Ovary (tissue), 9 donors: ENCODE data around the gene MAP7. TPM values are rescaled to one million over a fixed set of nuclear protein-coding genes. Genes with fewer than 3 reads are reported as not detected.

Experiments
- DNase-seq, 5 donors: peaks; one replicate each; pipeline ENCODE4 v3.0.0-alpha.2; 2019 to 2020
- H3K27ac ChIP-seq, 2 donors: fragments of 200-600 bp; one replicate each; pipeline versions ENCODE4 v1.5.1 to v1.8.0; 2019 to 2022
- H3K27me3 ChIP-seq: fragments of 200-600 bp; one replicate; pipeline ENCODE4 v1.8.0; 2022
- H3K36me3 ChIP-seq: fragments of 200-600 bp; sonication (generic); one replicate; pipeline ENCODE4 v1.5.1; 2019
- H3K4me1 ChIP-seq: one replicate; pipeline ENCODE4 v1.8.1; 2013; ENCODE audit warnings: mild to moderate bottlenecking, moderate library complexity; ENCODE audit not compliant: insufficient read depth
- H3K4me3 ChIP-seq: fragments of 200-600 bp; sonication (generic); one replicate; pipeline ENCODE4 v1.5.1; 2017
- H3K9me3 ChIP-seq, 2 donors: fragments of 200-600 bp in 1 of 2; sonication (generic) in 1 of 2; one replicate each; pipeline versions ENCODE4 v1.5.1 to v1.8.1; 2013 to 2019; ENCODE audit warnings: mild to moderate bottlenecking in 1 of 2, moderate library complexity in 1 of 2
- EP300 ChIP-seq: sonication (generic); formaldehyde crosslinking; IDR thresholded peaks from one replicate; pipeline ENCODE4 v1.6.1; 2017; ENCODE audit warnings: antibody characterized with exemption
- POLR2A ChIP-seq: fragments of 450-650 bp; IDR thresholded peaks from one replicate; pipeline ENCODE4 v1.6.1; 2017; ENCODE audit warnings: antibody characterized with exemption, mild to moderate bottlenecking, moderate library complexity
- WGBS, 3 donors: extraction: QIAGEN DNeasy Blood & Tissue Kit in 1 of 3; methylation state at CpG; one replicate each; pipeline versions ENCODE4 v1.1.5 to v1.1.7; 2013 to 2017; 5-methylcytosine and 5-hydroxymethylcytosine counted together
- intact Hi-C, 4 donors: fragments of 100-400 bp; cut with DNase I; formaldehyde crosslinking; loops; one replicate each; pipeline versions ENCODE4 v1.11.0 to v1.15.1; 2022 to 2023
- polyA plus RNA-seq, 2 donors: library from polyadenylated mRNA; stranded (reverse); fragments of 200-250 nt in 1 of 2; fragments of 350-450 nt in 1 of 2; fragmentation: Illumina TruSeq in 1 of 2; extraction: RNeasy Lipid Tissue Mini Kit (QIAGEN cat#74804) in 1 of 2; gene quantifications; one replicate each; pipeline ENCODE4 v1.2.3, GENCODE V29; 2013 to 2014
- total RNA-seq, 7 donors: library from RNA; depleted of rRNA in 2 of 7; stranded (reverse); fragments of >200 nt in 2 of 7; fragmentation: NEBNext Ultra II Directional in 3 of 7; extraction: Animal tissue kit (Norgen Biotek cat#: 25700) in 3 of 7; gene quantifications; one replicate each; pipeline versions ENCODE4 v1.1.0 to v1.2.4, GENCODE V29; 2016 to 2023
- TF ChIP-seq, protein P1 (sequence below), 3 donors: fragments of 450-650 bp in 2 of 3; fragments of 200-600 bp in 1 of 3; IDR thresholded peaks; one replicate each; pipeline versions ENCODE4 v1.5.1 to v1.8.0; 2016 to 2022; ENCODE audit warnings: antibody characterized with exemption in 3 of 3, mild to moderate bottlenecking in 1 of 3
- donor health status: DM: no; HTN: no; CAD: no; lungs with moderate emphysema.
- donor health status: DM: no; HTN: no; CAD: no.
- donor health status: Bipolar disorder and iron deficiency.
- donor health status: DM: yes; HTN: yes; CAD: no.
- donor health status: DM: no; HTN: no; CAD: no.
- donor health status: DM: yes; HTN: yes; CAD: no.

The MAP7 gene
- total and polyA plus RNA-seq, 9 donors: 1.2 to 13.0 (median 3.6) TPM

DNA sequence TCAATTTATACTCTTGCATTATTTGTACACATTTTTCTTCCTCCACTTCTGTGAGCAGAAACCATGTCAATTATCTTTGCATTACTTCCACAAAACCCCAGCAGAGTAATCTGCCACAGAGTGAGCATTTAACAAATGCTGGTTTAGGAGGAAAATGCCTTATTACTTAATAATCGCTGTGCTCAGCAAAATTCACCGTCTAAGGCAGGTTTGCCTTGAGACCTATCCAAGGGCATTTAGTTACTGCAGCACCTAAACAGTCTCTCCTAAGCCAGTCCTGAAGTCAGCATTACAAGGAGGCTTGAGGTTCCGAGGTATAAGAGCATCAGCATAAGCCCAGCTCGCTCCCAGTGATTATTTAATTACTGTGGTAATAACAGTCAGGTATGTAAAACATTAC is 28.3 kb downstream of the MAP7 start:
- 79 to 82% (median 79%) methylated on average over 4 of the region's 4 CpGs for WGBS, 3 donors
- H3K4me3 ChIP-seq: no peak overlapping the region
- H3K4me1 ChIP-seq: peaks cover 7% of the 10 kb centered on the region
- no peaks in the 10 kb centered on the region for H3K9me3 ChIP-seq
- DNase-seq: no peak
- H3K27me3 ChIP-seq: no peaks in the 10 kb centered on the region
- intact Hi-C loops: no loop called here
- H3K36me3 ChIP-seq: no peaks in the 10 kb centered on the region
- TF ChIP-seq POLR2A (no peak), EP300 (no peak)
- TF ChIP-seq, protein P1, sequence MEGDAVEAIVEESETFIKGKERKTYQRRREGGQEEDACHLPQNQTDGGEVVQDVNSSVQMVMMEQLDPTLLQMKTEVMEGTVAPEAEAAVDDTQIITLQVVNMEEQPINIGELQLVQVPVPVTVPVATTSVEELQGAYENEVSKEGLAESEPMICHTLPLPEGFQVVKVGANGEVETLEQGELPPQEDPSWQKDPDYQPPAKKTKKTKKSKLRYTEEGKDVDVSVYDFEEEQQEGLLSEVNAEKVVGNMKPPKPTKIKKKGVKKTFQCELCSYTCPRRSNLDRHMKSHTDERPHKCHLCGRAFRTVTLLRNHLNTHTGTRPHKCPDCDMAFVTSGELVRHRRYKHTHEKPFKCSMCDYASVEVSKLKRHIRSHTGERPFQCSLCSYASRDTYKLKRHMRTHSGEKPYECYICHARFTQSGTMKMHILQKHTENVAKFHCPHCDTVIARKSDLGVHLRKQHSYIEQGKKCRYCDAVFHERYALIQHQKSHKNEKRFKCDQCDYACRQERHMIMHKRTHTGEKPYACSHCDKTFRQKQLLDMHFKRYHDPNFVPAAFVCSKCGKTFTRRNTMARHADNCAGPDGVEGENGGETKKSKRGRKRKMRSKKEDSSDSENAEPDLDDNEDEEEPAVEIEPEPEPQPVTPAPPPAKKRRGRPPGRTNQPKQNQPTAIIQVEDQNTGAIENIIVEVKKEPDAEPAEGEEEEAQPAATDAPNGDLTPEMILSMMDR (IDR thresholded peaks at IDR 0.05): no peak
- H3K27ac ChIP-seq: no peak overlapping the region

DNA sequence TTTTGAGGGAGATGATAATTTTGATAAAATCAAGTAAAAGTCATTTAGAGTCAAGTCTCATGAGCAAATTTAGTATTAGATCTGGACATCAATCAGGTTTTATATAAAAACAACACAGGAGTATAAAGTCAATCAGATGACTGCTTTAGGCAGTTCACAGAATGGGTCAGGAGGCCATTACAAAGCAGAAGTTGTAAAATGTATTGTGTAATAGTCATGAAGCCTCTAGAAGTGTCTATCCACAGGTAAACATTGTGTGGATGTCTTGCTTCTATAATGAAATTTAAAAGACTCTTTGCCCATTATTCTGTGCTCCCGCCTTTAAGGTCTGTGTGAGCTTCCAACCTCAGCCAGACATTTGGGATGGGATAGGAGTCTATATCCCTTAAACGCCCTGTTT is 28.8 kb downstream of the MAP7 start:
- WGBS, 3 donors: 64 to 83% (median 81%) methylated on average over 2 of the region's 2 CpGs
- DNase-seq: no peak
- Histone ChIP-seq H3K27me3 (no peaks in the 10 kb centered on the region), H3K4me1 (peaks cover 4% of the 10 kb centered on the region), H3K4me3 (no peak overlapping the region), H3K27ac (no peak overlapping the region), H3K9me3 (no peaks in the 10 kb centered on the region), H3K36me3 (no peaks in the 10 kb centered on the region)
- intact Hi-C loops: no loop called here
- TF ChIP-seq EP300: no peak
- TF ChIP-seq, protein P1 (IDR thresholded peaks at IDR 0.05): no peak
- no peak for TF ChIP-seq POLR2A

DNA sequence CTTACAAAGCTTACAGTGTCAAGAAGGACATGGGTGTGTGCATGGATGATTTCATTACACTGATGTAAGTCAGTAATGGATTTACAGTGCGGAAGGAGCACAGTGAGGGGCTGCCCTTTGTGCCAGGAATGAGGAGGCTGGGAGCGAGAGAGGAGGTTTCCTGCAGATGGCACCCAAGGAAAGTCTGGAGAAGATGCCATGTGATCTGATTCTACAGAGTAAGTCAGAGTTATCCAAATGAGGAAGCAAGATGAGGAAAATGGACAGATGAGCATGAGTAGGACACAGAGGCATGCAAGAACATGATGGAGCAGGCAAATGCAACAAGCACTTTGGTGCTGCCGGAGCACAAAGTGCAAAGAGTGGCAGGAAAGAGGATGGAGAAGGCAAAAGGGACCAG is 29.7 kb downstream of the MAP7 start:
- no peaks in the 10 kb centered on the region for H3K36me3 ChIP-seq
- TF ChIP-seq POLR2A (no peak), EP300 (no peak)
- TF ChIP-seq, protein P1 (IDR thresholded peaks at IDR 0.05): no peak
- no peak overlapping the region for H3K4me3 ChIP-seq
- no peaks in the 10 kb centered on the region for H3K4me1 ChIP-seq
- H3K9me3 ChIP-seq: no peaks in the 10 kb centered on the region
- intact Hi-C loops: no loop called here
- WGBS, 3 donors: 93 to 96% (median 94%) methylated on average over 3 of the region's 3 CpGs
- no peaks in the 10 kb centered on the region for H3K27me3 ChIP-seq
- no peak for DNase-seq
- H3K27ac ChIP-seq: no peak overlapping the region

DNA sequence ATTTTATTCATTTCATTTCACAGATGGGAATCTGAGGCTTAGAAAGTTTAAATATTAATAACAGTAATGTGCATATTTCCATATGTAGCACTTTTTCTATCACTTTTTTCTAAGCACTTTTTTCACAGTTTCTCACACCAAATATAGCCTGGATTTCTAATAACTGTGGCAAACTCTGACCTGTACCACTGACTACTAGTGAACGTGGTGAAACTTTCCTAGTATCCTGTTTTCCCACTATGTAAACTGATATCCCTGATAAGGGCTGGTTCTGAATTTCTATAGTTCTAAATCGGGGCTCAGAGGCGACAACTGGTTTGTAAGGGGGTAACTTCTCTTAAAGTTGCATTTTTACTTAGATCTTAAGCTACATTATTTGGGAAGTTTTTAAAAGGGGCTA is 32.6 kb downstream of the MAP7 start:
- no peak for DNase-seq
- no peak for TF ChIP-seq EP300
- no peak for TF ChIP-seq POLR2A
- TF ChIP-seq, protein P1 (IDR thresholded peaks at IDR 0.05): no peak
- H3K27ac ChIP-seq: no peak overlapping the region
- WGBS, 3 donors: 81 to 83% (median 81%) methylated on average over 3 of the region's 3 CpGs
- H3K4me3 ChIP-seq: no peak overlapping the region
- no peaks in the 10 kb centered on the region for H3K4me1 ChIP-seq
- H3K27me3 ChIP-seq: no peaks in the 10 kb centered on the region
- no peaks in the 10 kb centered on the region for H3K9me3 ChIP-seq
- H3K36me3 ChIP-seq: no peaks in the 10 kb centered on the region
- intact Hi-C loops: no loop called here

DNA sequence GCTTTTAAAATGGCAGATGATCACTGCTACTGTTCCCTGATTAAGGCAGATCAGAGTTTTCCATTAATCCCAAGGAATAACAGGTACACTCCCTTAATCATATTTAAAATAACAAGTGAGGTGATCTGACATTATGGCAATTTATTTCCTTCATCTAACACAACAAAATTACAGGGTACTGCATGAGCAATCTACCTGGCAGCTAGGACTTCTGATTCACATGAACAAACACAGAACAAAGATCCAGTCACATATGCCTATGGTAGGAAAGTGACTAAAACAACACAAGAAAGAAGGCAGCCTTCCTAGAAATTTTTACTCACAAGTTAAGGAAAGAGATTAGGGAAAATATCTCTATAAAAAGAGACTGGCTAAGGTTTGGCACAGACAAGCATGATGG is 33.2 kb downstream of the MAP7 start:
- intact Hi-C loops: no loop called here

More for the DNA sequence above, 33.2 kb downstream of the MAP7 start:
- no peak overlapping the region for H3K4me3 ChIP-seq
- no peak overlapping the region for H3K27ac ChIP-seq
- H3K9me3 ChIP-seq: no peaks in the 10 kb centered on the region
- TF ChIP-seq EP300 (no peak), POLR2A (no peak)
- TF ChIP-seq, protein P1 (IDR thresholded peaks at IDR 0.05): no peak
- H3K36me3 ChIP-seq: no peaks in the 10 kb centered on the region
- no peaks in the 10 kb centered on the region for H3K27me3 ChIP-seq
- H3K4me1 ChIP-seq: no peaks in the 10 kb centered on the region
- no peak for DNase-seq
